Measurements from ENCODE around the gene C1orf159. TPM values are rescaled to one million over a fixed set of nuclear protein-coding genes. Genes with fewer than 3 reads are reported as not detected.

The C1orf159 gene
- total and polyA plus RNA-seq, 12 donors = 0.55 to 54.3 (median 11.3) TPM

- intact Hi-C loops (cut with DNase I) = loop anchor here in 1 of 2 donors (2.0 kb wide), 1 partner anchor 169 kb away; no protein-coding TSS in a partner anchor
- no peaks in the 10 kb centered on the region for H3K27me3 ChIP-seq
- H3K4me3 ChIP-seq = peak overlapping the region in 1 of 4 donors; percentile 47
- no peaks in the 10 kb centered on the region for H3K9me3 ChIP-seq (replicated peaks in 1 of 3)
- DNase-seq = peak; percentile 74 to 86 (median 85)
- peaks cover 0 to 6% of the 10 kb centered on the region in 2 donors for H3K4me1 ChIP-seq (replicated peaks in 1 of 2)
- TF ChIP-seq POLR2A (IDR thresholded peaks at IDR 0.05) (no peak), CTCF (IDR thresholded peaks at IDR 0.05) (peak; percentile 87 to 94 (median 90))
- WGBS, 4 donors = 13 to 57% (median 17%) methylated on average over 6 to 39 of the region's 39 CpGs
- H3K27ac ChIP-seq = no peak overlapping the region
- no peaks in the 10 kb centered on the region for H3K36me3 ChIP-seq (replicated peaks in 1 of 2)
Observed at GRCh38 chr1:1122078-1122811, 6.4 kb upstream of the C1orf159 start.

- Histone ChIP-seq H3K9me3 (replicated peaks in 1 of 3) (no peaks in the 10 kb centered on the region), H3K4me3 (no peak overlapping the region), H3K4me1 (replicated peaks in 1 of 2) (peaks cover 0 to 6% of the 10 kb centered on the region in 2 donors), H3K27ac (no peak overlapping the region), H3K27me3 (no peaks in the 10 kb centered on the region), H3K36me3 (replicated peaks in 1 of 2) (no peaks in the 10 kb centered on the region)
- WGBS, 4 donors = 0 to 44% (median 40%) methylated on average over 2 to 15 of the region's 15 CpGs; no CpG with 5 or more reads in 1 of the 4 donors
- TF ChIP-seq POLR2A (IDR thresholded peaks at IDR 0.05) (no peak), CTCF (IDR thresholded peaks at IDR 0.05) (no peak)
- intact Hi-C loops (cut with DNase I) = loop anchor here in 1 of 2 donors (2.0 kb wide), 1 partner anchor 169 kb away; no protein-coding TSS in a partner anchor
- peak in 1 of 7 donors; percentile 8 for DNase-seq
Observed at GRCh38 chr1:1121611-1122077, 5.8 kb upstream of the C1orf159 start.

- Histone ChIP-seq H3K36me3 (replicated peaks in 1 of 2) (no peaks in the 10 kb centered on the region), H3K27me3 (no peaks in the 10 kb centered on the region), H3K4me1 (replicated peaks in 1 of 2) (peaks cover 0 to 6% of the 10 kb centered on the region in 2 donors), H3K9me3 (replicated peaks in 1 of 3) (no peaks in the 10 kb centered on the region), H3K4me3 (no peak overlapping the region), H3K27ac (no peak overlapping the region)
- TF ChIP-seq CTCF (IDR thresholded peaks at IDR 0.05) = no peak
- TF ChIP-seq POLR2A (IDR thresholded peaks at IDR 0.05) = no peak
- DNase-seq = peak in 2 of 7 donors; percentile 10 to 17
- intact Hi-C loops (cut with DNase I) = no loop called here
- 53 to 73% (median 69%) methylated on average over 13 to 25 of the region's 25 CpGs for WGBS, 4 donors
Observed at GRCh38 chr1:1120866-1121591, 5.1 kb upstream of the C1orf159 start.

GRCh38 chr1:1120096-1120495 lies 4.2 kb upstream of the C1orf159 start:
- no peaks in the 10 kb centered on the region for H3K27me3 ChIP-seq
- 61% methylated on average over 13 to 16 of the region's 16 CpGs for WGBS, 4 donors
- H3K36me3 ChIP-seq (replicated peaks in 1 of 2) = no peaks in the 10 kb centered on the region
- H3K27ac ChIP-seq = no peak overlapping the region
- H3K4me3 ChIP-seq = no peak overlapping the region
- no peaks in the 10 kb centered on the region for H3K9me3 ChIP-seq (replicated peaks in 1 of 3)
- intact Hi-C loops (cut with DNase I) = no loop called here
- peaks cover 2 to 6% of the 10 kb centered on the region in 2 donors for H3K4me1 ChIP-seq (replicated peaks in 1 of 2)
- TF ChIP-seq POLR2A (IDR thresholded peaks at IDR 0.05) = no peak
- no peak for TF ChIP-seq CTCF (IDR thresholded peaks at IDR 0.05)
- no peak for DNase-seq
